GM21786 (cell line): ENCODE measurements around the gene TCF12.

ENCODE experiments used
- ATAC-seq: cut with Tn5 transposase; IDR thresholded peaks from one replicate; pipeline ENCODE4 v1.9.1; 2021; ENCODE audit not compliant: unreplicated experiment

The TCF12 gene

DNA sequence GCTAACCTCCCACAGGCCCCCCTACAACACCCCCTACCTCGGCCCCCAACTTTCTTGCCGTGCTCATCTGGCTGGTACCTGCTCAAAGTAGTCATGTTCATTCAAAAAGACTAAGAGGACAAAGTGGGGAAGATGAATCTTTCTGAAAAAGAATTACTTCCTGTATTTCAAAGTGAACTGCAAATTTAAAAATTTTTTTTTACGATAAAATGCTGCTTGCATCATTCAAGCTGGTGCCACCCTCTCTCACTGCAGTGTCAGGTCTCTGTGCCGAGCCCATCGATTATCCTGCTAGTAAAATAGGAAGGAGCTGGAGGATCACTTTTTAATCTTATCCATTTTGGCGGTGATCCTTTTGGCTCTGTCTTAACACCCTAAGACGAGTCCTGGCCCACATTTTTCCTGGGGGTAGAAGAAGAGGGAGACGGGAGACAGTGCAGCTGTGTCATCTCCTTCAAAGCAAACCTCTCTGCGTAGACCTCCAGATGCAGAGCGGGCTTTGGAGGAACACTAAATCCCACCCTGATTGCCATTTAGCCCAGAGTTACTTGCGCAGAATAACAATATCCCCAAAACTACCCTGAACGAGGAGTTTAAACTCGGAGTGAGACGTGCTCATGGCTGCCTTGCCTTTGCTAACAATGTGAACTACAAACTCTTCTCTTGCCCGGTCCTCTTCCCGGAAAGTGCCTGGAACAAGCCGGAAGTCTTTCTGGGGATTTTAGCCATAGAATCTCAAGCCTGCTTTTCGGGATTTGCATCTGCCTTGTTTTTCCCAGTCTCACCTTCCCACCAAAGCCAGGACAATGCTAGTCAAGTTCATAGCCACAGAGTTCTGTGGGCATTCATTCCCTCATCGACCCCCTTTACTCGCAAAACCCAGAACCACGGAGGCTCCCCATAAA is 391.7 kb downstream of the TCF12 start:
- no peak for ATAC-seq

GRCh38 chr15:57310876-57311275 is 392.4 kb downstream of the TCF12 start:
- no peak for ATAC-seq

- no peak for ATAC-seq
Observed at GRCh38 chr15:57312006-57312317, 393.5 kb downstream of the TCF12 start.

DNA sequence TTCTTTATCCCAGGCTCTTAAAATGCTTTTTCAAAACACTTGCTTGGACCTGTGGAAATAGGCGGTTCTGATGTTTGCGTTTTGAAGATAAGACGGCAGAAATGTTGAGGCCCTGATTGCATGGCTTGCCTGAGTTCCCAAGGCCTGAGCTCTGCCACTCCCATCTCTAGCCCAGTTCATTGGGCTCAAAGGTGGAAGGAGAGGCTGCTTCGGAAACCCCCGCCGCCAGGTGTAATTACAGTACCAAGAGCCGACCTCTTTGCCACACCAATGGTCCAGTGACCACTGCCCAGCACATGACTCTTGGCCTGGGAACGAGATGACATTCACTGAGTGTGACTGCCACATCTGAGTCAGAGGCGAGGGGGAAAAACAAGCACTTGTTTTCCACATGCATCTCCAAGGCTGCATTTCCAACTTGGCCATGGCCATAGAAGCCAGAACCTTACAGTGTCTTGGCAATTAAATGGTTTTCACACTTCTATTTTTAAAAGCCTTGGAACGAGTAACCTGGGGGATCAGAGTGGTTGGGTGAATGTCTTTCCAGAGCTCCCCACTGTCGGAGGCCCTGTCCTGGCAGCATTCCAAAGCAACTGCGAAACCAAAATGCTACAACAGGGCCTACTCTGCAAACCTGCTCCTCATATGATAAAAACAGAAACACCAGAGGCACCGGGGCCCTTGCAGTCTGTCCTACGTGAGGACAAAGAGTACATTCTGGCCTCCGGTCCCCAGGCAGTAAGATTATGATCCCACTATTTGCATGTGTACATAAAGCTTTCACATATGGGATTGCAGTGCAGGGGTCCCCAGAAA is 394.1 kb downstream of the TCF12 start:
- ATAC-seq: no peak

GRCh38 chr15:57313134-57313483 is 394.7 kb downstream of the TCF12 start:
- no peak for ATAC-seq

- no peak for ATAC-seq
Observed at GRCh38 chr15:57314221-57314620, 395.8 kb downstream of the TCF12 start.

DNA sequence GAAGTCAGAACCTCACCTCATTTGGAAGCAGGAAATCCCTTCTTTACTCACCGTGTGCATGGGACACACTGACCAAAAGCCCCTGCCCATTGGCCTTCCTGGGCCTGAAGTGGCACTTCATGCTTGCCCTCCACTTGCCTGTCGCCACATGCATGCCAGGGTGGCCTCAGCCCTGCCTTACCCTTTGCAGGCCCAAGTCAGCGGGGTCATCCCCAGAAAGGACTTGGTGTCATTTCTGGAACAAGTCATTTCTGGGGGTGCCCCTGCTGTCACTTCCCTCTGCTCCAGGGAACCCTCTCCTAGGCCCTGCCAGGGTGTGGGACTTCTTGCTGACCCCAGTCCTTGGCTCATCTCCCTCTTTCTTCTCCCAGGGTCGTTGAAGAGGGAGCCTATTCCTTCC is 398.0 kb downstream of the TCF12 start:
- ATAC-seq: no peak

DNA sequence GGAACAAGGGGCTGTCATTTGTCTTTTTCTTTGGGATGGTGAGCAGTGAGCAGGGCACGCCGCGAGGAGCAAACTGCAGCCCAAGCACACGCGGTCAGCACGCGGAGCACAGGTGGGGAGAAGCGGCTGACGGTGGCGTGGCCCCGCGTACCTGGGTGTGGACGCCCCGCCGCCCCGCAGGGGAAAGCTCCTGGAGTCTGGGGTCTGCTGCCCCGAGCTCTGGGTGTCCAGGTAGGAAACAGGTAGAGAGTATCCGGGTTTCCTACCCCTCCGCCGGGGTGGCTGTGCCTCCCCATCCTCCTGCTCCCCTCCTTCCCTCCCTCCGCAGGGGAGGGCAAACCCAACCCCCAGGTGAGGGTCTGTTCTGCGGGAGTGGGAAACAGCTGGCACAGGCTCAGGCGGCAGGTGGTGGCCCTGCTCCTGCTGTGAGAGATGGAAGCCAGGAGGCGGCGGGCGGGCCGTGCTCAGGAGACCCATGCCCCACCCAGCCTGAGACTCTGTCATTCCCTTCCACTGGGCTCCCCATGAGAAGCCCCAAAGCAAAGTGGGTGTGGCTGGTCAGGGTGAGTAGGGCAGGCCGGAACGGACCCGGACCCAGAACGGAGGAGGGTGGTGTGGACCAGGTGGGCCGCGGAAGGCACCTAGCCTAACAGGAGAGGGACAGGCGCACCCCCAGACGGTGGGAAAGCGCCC is 400.9 kb downstream of the TCF12 start:
- ATAC-seq: no peak

DNA sequence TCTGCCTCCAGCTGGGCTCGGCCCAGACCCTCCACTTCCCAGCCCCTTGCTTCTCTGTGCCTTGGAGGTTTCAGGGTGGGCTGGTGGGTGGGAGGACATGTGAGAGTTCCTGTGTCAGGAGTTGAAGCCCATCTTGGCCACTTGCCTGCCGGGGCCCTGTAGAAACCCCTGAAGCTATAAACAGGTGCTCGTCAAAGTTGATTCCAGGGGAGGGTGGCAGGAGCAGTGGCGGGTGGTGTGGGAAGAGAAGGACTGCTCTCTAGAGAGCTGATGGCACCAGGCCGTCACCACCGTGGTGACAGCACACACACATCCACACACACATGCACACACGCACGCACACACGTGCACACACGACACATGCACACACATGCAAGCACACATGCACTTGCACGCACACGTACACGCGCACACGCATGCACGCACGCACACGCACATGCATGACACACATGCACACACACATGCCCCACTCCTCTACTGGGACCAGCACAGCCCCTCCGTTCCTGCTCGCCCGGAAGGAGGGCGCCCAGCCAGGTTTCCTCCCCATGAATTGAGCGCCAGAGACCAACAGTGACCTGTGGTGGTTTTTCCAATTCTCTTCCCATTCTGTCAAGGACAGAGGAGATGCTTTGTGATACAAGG is 401.6 kb downstream of the TCF12 start:
- ATAC-seq: no peak

- ATAC-seq: no peak
Observed at GRCh38 chr15:57320631-57321220, 402.3 kb downstream of the TCF12 start.

- ATAC-seq: no peak
Observed at GRCh38 chr15:57321485-57321884, 403.0 kb downstream of the TCF12 start.

GRCh38 chr15:57321973-57322601 is 403.6 kb downstream of the TCF12 start:
- ATAC-seq: no peak

GRCh38 chr15:57322602-57323250 is 404.3 kb downstream of the TCF12 start:
- no peak for ATAC-seq

- no peak for ATAC-seq
Observed at GRCh38 chr15:57323299-57323805, 404.9 kb downstream of the TCF12 start.

DNA sequence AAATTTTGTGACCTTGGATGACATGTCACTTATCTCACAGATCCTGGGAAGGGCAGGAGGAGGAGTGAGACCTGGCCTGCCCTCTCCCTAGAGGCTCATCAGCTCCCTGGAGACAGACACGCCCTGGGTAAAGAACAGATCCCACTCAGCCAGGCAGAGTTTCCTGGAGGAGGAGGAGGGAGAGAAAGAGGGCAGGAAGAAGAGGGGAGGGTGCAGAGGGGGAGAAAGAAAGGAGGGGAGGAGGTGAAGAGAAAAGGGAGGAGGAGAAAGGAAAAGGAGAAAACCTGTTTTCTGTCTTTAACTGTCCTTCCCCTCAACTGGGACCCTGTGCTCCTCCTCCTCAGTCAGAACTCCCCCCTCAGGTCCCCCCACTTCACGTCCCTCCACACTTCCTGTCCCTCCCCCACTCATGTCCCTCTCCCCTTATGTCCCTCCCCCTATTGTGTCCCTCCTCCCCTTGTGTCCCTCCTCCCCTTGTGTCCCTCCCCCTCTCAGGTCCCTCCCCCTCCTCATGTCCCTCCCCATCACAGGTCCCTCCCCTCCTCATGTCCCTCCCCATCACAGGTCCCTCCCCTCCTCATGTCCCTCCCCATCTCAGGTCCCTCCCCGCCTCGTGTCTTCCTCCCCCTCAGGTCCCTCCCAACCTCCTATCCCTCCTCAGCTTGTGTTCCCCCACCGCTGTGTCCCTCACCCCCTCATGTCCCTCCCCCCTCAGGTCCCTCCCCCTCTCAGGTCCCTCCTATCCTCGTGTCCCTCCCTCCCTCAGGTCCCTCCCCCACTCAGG is 405.6 kb downstream of the TCF12 start:
- ATAC-seq: no peak

- no peak for ATAC-seq
Observed at GRCh38 chr15:57324590-57324890, 406.1 kb downstream of the TCF12 start.

DNA sequence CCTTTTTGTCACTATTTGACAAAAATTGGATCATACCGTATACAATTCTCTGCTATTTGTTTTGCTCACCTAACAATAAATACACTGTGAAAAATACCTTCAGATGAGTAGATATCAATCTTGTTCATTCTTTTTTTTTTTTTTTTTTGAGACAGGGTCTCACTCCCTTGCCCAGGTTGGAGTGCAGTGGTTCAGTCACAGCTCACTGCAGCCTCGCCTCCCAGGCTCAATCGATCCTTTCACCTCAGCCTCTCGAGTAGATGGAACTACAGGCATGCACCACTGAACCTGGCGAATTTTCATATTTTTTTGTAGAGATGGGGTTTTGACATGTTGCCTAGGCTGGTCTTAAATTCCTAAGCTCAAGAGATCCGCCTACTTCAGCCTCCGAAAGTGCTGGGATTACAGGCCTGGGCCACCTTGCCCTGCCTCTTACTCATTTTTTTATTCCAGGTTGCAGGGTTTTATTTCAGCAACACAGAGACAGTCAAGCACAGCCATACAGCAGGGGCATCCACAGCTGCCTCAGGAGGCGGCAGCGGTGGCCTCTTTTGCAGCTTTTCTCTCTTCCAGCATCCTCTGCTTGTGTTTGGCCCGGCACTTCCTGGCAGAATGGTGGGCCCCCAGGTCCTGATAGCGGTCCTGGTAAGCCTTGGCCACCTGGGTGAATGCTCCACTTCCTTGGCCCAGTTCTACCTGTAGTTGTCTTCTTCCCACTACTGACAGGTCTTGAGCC is 406.7 kb downstream of the TCF12 start:
- ATAC-seq: no peak

GRCh38 chr15:57326196-57326595 is 407.8 kb downstream of the TCF12 start:
- no peak for ATAC-seq
